HepG2 (cell line): ENCODE data around the gene MBD3. TPM values are rescaled to one million over a fixed set of nuclear protein-coding genes. Genes with fewer than 3 reads are reported as not detected.
A peak's percentile ranks its signal among the peaks of the same experiment; 100 is the strongest.

Experiments
- ATF6 ChIP-seq: sonication (generic); formaldehyde crosslinking; conservative IDR thresholded peaks from 2 replicates; pipeline ENCODE4 v1.4.0; 2020; ENCODE audit warnings: missing genetic modification reagents
- CBX1 ChIP-seq: IDR thresholded peaks from one replicate; pipeline ENCODE4 v1.6.1; 2016; ENCODE audit warnings: antibody characterized with exemption, low read depth
- CHD4 ChIP-seq: fragments of 200-600 bp; sonication (generic); IDR thresholded peaks from 2 replicates; pipeline ENCODE4 v1.7.0; 2017; ENCODE audit warnings: mild to moderate bottlenecking, low read length, borderline replicate concordance
- CREM ChIP-seq, 2 experiments: sonication (generic) in 1 of 2; formaldehyde crosslinking in 1 of 2; IDR thresholded peaks; 2 replicates each; pipeline versions ENCODE4 v1.4.0 to v1.6.1; 2016 to 2020; ENCODE audit warnings: antibody characterized with exemption in 1 of 2, mild to moderate bottlenecking in 1 of 2, missing genetic modification reagents in 1 of 2
- ELF3 ChIP-seq: IDR thresholded peaks from 2 replicates; pipeline ENCODE4 v1.6.1; 2016; ENCODE audit warnings: missing genetic modification reagents, missing compliant biosample characterization
- ETV6 ChIP-seq: sonication (generic); formaldehyde crosslinking; conservative IDR thresholded peaks from 2 replicates; pipeline ENCODE4 v1.4.0; 2020; ENCODE audit warnings: missing genetic modification reagents
- FOXA3 ChIP-seq: IDR thresholded peaks from 2 replicates; pipeline ENCODE4 v1.6.1; 2016; ENCODE audit warnings: missing genetic modification reagents, missing compliant biosample characterization
- JUNB ChIP-seq: sonication (generic); formaldehyde crosslinking; IDR thresholded peaks from 2 replicates; pipeline ENCODE4 v1.8.0; 2022; ENCODE audit warnings: missing genetic modification reagents, mild to moderate bottlenecking, borderline replicate concordance
- KAT8 ChIP-seq: IDR thresholded peaks from 2 replicates; pipeline ENCODE4 v1.6.1; 2016; ENCODE audit warnings: missing genetic modification reagents, missing compliant biosample characterization
- KDM2A ChIP-seq: sonication (generic); formaldehyde crosslinking; IDR thresholded peaks from 2 replicates; pipeline ENCODE4 v1.4.0; 2020; ENCODE audit warnings: low read depth, missing genetic modification reagents, borderline replicate concordance
- KMT2B ChIP-seq: IDR thresholded peaks from 2 replicates; pipeline ENCODE4 v1.6.1; 2016; ENCODE audit warnings: missing genetic modification reagents, missing compliant biosample characterization
- MLXIP ChIP-seq: sonication (generic); formaldehyde crosslinking; IDR thresholded peaks from 2 replicates; pipeline ENCODE4 v1.9.0; 2021; ENCODE audit warnings: missing genetic modification reagents, borderline replicate concordance
- NFRKB ChIP-seq: fragments of 450-650 bp; IDR thresholded peaks from 2 replicates; pipeline ENCODE4 v1.6.1; 2017
- PHF8 ChIP-seq: sonication (generic); formaldehyde crosslinking; IDR thresholded peaks from 2 replicates; pipeline ENCODE4 v1.5.0; 2020; ENCODE audit warnings: missing genetic modification reagents
- TOE1 ChIP-seq: sonication (generic); formaldehyde crosslinking; IDR thresholded peaks from 2 replicates; pipeline ENCODE4 v1.4.0; 2020; ENCODE audit warnings: mild to moderate bottlenecking, missing genetic modification reagents
- TSC22D2 ChIP-seq: sonication (generic); formaldehyde crosslinking; IDR thresholded peaks from 2 replicates; pipeline ENCODE4 v1.5.1; 2020; ENCODE audit warnings: missing genetic modification reagents, mild to moderate bottlenecking, borderline replicate concordance
- ZC3H13 ChIP-seq: sonication (generic); formaldehyde crosslinking; IDR thresholded peaks from 2 replicates; pipeline ENCODE4 v1.8.1; 2023; ENCODE audit warnings: mild to moderate bottlenecking, missing genetic modification reagents, moderate library complexity
- ZMYM4 ChIP-seq: sonication (generic); formaldehyde crosslinking; IDR thresholded peaks from 2 replicates; pipeline ENCODE4 v1.8.1; 2023; ENCODE audit warnings: mild to moderate bottlenecking, missing genetic modification reagents
- ZNF251 ChIP-seq: sonication (generic); formaldehyde crosslinking; IDR thresholded peaks from 2 replicates; pipeline ENCODE4 v1.9.0; 2021; ENCODE audit warnings: mild to moderate bottlenecking, missing genetic modification reagents
- ZNF281 ChIP-seq: sonication (generic); formaldehyde crosslinking; IDR thresholded peaks from 2 replicates; pipeline ENCODE4 v1.4.0; 2020; ENCODE audit warnings: missing genetic modification reagents, borderline replicate concordance
- ZNF335 ChIP-seq: sonication (generic); formaldehyde crosslinking; IDR thresholded peaks from 2 replicates; pipeline ENCODE4 v1.4.0; 2020; ENCODE audit warnings: missing genetic modification reagents
- ZNF414 ChIP-seq: sonication (generic); formaldehyde crosslinking; IDR thresholded peaks from 2 replicates; pipeline ENCODE4 v1.5.0; 2020; ENCODE audit warnings: missing genetic modification reagents
- ZNF572 ChIP-seq: sonication (generic); formaldehyde crosslinking; IDR thresholded peaks from 2 replicates; pipeline ENCODE4 v1.5.1; 2020; ENCODE audit warnings: mild to moderate bottlenecking, missing genetic modification reagents
- ZNF629 ChIP-seq: sonication (generic); formaldehyde crosslinking; conservative IDR thresholded peaks from 2 replicates; pipeline ENCODE4 v1.5.0; 2020; ENCODE audit warnings: missing genetic modification reagents
- ZSCAN21 ChIP-seq: sonication (generic); formaldehyde crosslinking; IDR thresholded peaks from 2 replicates; pipeline ENCODE4 v1.8.0; 2022; ENCODE audit warnings: mild to moderate bottlenecking, missing genetic modification reagents, moderate library complexity, borderline replicate concordance
- polyA plus RNA-seq, 8 experiments: library from polyadenylated mRNA; depleted of rRNA in 3 of 8; stranded (reverse) in 7 of 8; unstranded in 1 of 8; fragments of >200 nt; fragmentation: Illumina TruSeq in 4 of 8; extraction: Trizol in 4 of 8; gene quantifications; 2 replicates each; pipeline versions ENCODE4 v1.2.1 to v1.2.3, GENCODE V29; 2011 to 2016; ENCODE audit warnings: low read depth in 4 of 8, missing spikeins in 1 of 8, mixed read lengths in 1 of 8; ENCODE audit not compliant: insufficient read depth in 1 of 8
- total RNA-seq, 5 experiments: library from RNA; depleted of rRNA; stranded (reverse); fragments of >200 nt; fragmentation: Illumina TruSeq; extraction: Trizol; gene quantifications; 2 replicates each; pipeline ENCODE4 v1.2.3, GENCODE V29; 2016; ENCODE audit warnings: low read depth in 1 of 5

MBD3 gene
- total and polyA plus RNA-seq, 2 of the 13 experiments (the other 11 are each of a cell fraction or from before 2014, with no cell fraction given): 21.2 to 76.9 TPM

GRCh38 chr19:1587872-1588271 lies 4.8 kb downstream of the MBD3 start (continued):
- TF ChIP-seq KDM2A (CRISPR knock-in tag) (no peak), ZC3H13 (CRISPR knock-in tag) (no peak), KMT2B (CRISPR knock-in tag) (no peak), ZNF251 (CRISPR knock-in tag) (no peak), FOXA3 (CRISPR knock-in tag) (no peak), TSC22D2 (CRISPR knock-in tag) (no peak), ZNF572 (no peak), ZMYM4 (CRISPR knock-in tag) (peak; percentile 24; the same call in 1 of the 2 replicates), TOE1 (CRISPR knock-in tag) (no peak), CHD4 (no peak), ELF3 (no peak), MLXIP (CRISPR knock-in tag) (no peak), ZNF281 (CRISPR knock-in tag) (peak; percentile 75), ETV6 (CRISPR knock-in tag) (no peak), ZSCAN21 (CRISPR knock-in tag) (no peak), PHF8 (CRISPR knock-in tag) (no peak), CREM (IDR thresholded peaks at IDR 0.05) (no peak), CREM (CRISPR knock-in tag; IDR thresholded peaks at IDR 0.05) (no peak), ZNF629 (CRISPR knock-in tag) (no peak), NFRKB (no peak), ZNF414 (no peak), CBX1 (no peak), JUNB (CRISPR knock-in tag) (no peak), KAT8 (CRISPR knock-in tag) (no peak), ATF6 (CRISPR knock-in tag) (no peak), ZNF335 (CRISPR knock-in tag) (no peak)
